Measurements from ENCODE around the gene TRAPPC6A.

TRAPPC6A gene

DNA sequence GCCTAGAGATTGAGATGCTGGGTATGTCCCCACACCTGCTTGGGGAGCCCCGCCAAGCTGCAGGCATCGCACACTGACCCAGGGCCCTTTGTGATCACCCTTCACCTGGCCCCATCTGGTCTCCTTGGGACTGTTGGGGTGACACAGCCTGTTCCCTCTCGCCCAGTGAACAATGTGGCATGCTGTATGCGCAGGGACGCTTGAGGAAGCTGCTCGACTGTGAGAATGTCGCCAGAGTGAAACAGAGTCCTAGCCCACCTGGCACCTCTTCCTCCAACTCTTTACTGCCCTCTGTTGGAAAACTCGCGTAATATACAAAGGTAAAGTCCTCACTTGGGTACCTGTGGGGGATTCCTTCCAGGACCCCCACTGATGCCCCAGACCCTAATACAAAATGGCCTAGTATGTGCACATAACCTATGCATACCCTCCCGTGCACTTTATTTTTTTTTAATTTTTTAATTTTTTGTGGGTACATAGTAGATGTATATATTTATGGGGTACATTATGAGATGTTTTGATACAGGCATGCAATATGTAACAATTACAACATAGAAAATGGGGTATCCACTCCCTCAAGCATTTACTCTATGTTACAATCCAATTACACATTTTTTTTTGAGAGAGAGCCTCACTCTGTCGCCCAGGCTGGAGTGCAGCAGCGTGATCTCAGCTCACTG, 9.5 kb upstream of the TRAPPC6A start:
- DNase-seq (ENCODE audit: low read depth, low spot score): peak; percentile 50
- H3K4me3 ChIP-seq (ENCODE audit: low read length): no peak overlapping the region

- no peak overlapping the region for H3K4me3 ChIP-seq (ENCODE audit: low read length)
These were observed 8.7 kb upstream of the TRAPPC6A start for GRCh38 chr19:45186509-45187334.

GRCh38 chr19:45184115-45184514, 6.1 kb upstream of the TRAPPC6A start:
- no peak overlapping the region for H3K4me3 ChIP-seq (ENCODE audit: low read length)
- DNase-seq (ENCODE audit: low read depth, low spot score): no peak

More at GRCh38 chr19:45186509-45187334, 8.7 kb upstream of the TRAPPC6A start:
- no peak for DNase-seq (ENCODE audit: low read depth, low spot score)

GRCh38 chr19:45182758-45183157, 4.7 kb upstream of the TRAPPC6A start:
- no peak for DNase-seq (ENCODE audit: low read depth, low spot score)
- H3K4me3 ChIP-seq (ENCODE audit: low read length): no peak overlapping the region

DNA sequence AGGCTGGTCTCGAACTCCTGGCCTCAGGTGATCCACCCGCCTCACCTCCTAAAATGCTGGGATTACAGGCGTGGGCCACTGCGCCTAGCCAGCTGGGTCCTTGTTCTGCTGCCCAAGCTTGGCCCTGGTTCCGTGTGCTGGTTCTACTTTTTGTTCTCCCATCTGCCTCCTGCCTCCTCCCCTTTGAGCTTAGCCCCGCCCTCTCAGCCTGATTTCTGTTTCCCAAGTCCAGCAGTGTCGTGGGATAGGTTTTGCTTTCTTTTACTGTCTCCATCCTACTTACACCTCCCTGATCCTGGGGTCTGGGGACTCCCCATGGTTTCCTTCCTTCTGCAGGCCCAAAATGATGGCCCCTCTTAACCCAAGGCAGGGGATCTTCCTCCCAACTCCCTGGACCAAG, 2.9 kb upstream of the TRAPPC6A start:
- no peak overlapping the region for H3K4me3 ChIP-seq (ENCODE audit: low read length)
- no peak for DNase-seq (ENCODE audit: low read depth, low spot score)

GRCh38 chr19:45179892-45180370, 1.9 kb upstream of the TRAPPC6A start:
- no peak for DNase-seq (ENCODE audit: low read depth, low spot score)
- H3K4me3 ChIP-seq (ENCODE audit: low read length): no peak overlapping the region

DNA sequence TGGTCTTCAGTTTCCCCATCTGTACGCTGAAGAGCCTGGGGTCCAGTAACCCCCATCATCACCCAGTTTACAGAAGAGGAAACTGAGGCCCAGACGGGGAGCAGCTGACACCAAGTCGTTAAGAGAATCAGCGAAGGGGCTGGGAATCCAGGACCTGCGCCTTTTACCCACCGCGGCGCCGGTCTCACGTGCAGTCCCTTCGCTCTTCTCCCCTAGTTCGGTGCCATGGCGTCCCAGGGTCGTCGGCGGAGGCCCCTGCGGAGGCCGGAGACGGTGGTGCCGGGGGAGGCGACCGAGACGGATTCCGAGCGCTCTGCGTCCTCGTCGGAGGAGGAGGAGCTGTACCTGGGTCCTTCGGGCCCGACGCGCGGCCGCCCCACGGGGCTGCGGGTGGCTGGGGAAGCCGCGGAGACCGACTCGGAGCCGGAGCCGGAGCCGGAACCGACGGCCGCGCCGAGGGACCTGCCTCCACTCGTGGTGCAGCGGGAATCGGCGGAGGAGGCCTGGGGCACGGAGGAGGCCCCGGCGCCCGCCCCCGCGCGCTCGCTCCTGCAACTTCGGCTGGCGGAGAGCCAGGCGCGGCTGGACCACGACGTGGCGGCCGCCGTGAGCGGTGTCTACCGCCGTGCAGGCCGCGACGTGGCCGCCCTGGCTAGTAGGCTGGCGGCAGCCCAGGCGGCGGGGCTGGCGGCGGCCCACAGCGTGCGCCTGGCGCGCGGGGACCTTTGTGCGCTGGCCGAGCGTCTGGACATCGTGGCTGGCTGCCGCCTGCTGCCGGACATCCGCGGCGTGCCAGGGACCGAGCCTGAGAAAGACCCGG, 1.2 kb upstream of the TRAPPC6A start:
- H3K4me3 ChIP-seq (ENCODE audit: low read length): peak overlapping the region; percentile 97
- DNase-seq (ENCODE audit: low read depth, low spot score): no peak

- peak; percentile 100 for DNase-seq (ENCODE audit: low read depth, low spot score)
- peak within 1 kb of the TSS; percentile 97 for H3K4me3 ChIP-seq (ENCODE audit: low read length)
These were observed 430 bp upstream of the TRAPPC6A start, which contains the start of gene BLOC1S3 for GRCh38 chr19:45178262-45179071. Gene BLOC1S3, plus strand, starts transcription at chr19:45178784. Its CDS starts 513 bp downstream, at chr19:45179297.

- no peak overlapping the region for H3K4me3 ChIP-seq (ENCODE audit: low read length)
- DNase-seq (ENCODE audit: low read depth, low spot score): no peak
These were observed 2.3 kb downstream of the TRAPPC6A start for GRCh38 chr19:45175515-45176345.

GRCh38 chr19:45173816-45174215, 4.2 kb downstream of the TRAPPC6A start:
- H3K4me3 ChIP-seq (ENCODE audit: low read length): no peak overlapping the region
- DNase-seq (ENCODE audit: low read depth, low spot score): no peak

GRCh38 chr19:45172611-45173208, 5.3 kb downstream of the TRAPPC6A start:
- H3K4me3 ChIP-seq (ENCODE audit: low read length): no peak overlapping the region; the same call in 1 of the 2 replicates
- no peak for DNase-seq (ENCODE audit: low read depth, low spot score)

- peak overlapping the region; percentile 13; the same call in 1 of the 2 replicates for H3K4me3 ChIP-seq (ENCODE audit: low read length)
- DNase-seq (ENCODE audit: low read depth, low spot score): peak; percentile 32
These were observed 5.9 kb downstream of the TRAPPC6A start for GRCh38 chr19:45172173-45172572.

DNA sequence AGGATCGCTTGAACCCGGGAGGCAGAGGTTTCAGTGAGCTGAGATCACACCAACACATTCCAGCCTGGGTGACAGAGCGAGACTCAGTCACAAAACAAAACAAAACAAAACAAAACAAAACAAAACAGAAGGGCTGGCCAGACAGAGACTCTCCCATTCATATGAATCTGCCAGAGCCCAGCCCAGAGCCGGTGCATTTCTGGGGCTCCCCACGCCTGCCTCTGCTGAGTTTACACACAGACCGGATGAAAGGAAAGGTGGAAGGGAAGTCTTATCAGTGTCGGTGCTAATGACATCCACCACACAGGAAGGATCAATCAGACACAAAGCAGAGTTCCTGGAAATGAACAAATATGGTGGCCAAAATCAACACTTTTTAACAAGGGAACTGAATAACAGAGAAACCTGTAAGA, 6.8 kb downstream of the TRAPPC6A start:
- peak; percentile 37 for DNase-seq (ENCODE audit: low read depth, low spot score)
- no peak overlapping the region for H3K4me3 ChIP-seq (ENCODE audit: low read length)

DNA sequence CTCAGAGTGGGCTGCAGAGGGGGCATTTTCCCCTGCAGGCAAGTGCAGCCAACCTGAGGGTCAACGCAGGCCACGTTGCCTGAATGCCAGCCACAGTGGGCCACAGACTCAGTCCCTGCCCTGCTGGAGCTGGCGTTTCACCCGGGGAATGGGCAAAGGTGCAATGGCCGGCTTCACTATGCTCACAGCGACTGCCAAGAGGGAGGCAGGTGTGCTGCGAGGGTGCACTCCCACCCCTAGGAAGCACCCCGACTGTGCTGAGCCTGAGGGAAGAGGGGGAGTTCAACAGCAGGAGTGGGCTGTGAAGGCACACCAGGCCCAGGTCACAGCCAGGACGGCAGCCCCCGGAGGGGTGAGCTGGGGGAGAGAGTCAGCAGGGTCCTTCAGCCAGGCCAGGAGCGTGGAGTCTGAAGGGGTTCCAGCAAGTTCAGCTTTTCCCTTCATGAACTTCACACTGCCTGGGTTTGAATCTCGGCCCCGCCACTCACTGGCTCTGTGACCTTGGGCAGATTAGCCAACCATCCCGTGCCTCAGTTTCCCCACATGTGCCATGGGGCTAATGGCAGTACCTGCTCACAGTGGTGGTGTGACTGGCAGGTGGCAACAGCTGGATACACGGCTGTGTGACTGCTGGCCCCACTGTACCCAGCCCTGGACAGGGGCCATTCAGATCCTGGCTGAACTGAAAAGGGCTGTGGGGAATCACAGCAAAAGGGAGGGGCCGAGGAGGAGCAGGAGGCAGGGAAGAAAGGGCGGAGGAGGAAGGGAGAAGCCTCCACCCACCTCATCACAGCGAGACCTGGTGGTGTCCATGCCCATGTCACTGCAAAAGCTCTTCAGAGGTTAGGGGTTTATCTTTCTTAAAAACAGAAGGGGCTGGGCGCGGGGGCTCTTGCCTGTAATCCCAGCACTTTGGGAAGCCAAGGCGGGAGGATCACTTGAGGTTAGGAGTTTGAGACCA, 7.6 kb downstream of the TRAPPC6A start:
- no peak overlapping the region for H3K4me3 ChIP-seq (ENCODE audit: low read length)
- no peak for DNase-seq (ENCODE audit: low read depth, low spot score)

GRCh38 chr19:45169602-45170001, 8.4 kb downstream of the TRAPPC6A start:
- H3K4me3 ChIP-seq (ENCODE audit: low read length): no peak overlapping the region
- no peak for DNase-seq (ENCODE audit: low read depth, low spot score)

- no peak for DNase-seq (ENCODE audit: low read depth, low spot score)
- H3K4me3 ChIP-seq (ENCODE audit: low read length): no peak overlapping the region
These were observed 9.2 kb downstream of the TRAPPC6A start for GRCh38 chr19:45168767-45169351.

Data from Jurkat, Clone E6-1 (cell line).